ENCODE results near the gene SEC22C.

DNA sequence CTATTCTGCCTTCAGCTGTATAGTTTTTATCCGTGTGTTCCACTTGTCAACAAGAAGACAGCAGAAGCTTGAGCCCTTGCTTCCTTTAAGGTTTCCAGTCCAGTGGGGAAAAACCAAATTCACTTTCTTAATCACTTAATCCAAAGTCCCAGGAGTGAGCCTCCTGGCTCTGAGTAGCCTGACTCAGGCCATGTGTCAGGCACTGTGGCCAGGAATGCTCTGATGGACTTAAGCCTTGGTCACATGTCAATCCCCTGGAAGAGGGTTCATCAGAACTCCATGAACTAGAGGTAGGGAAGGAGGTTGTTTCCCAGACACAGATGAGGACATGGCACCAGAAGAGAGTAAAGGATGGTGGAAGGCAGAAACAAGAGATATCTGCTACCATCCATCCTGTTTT, 70.6 kb downstream of the SEC22C start:
- no peak for TF ChIP-seq CTCF (IDR thresholded peaks at IDR 0.05)
- no peak for TF ChIP-seq RAD21 (IDR thresholded peaks at IDR 0.05; ENCODE audit: low read length)
- no peak for TF ChIP-seq POLR2AphosphoS5 (IDR thresholded peaks at IDR 0.05; ENCODE audit: low read depth, low read length)
- no peak for TF ChIP-seq EP300 (IDR thresholded peaks at IDR 0.05; ENCODE audit: borderline replicate concordance in 1 of 2, low read depth in 1 of 2, low read length in 1 of 2)
- TF ChIP-seq, protein P1, sequence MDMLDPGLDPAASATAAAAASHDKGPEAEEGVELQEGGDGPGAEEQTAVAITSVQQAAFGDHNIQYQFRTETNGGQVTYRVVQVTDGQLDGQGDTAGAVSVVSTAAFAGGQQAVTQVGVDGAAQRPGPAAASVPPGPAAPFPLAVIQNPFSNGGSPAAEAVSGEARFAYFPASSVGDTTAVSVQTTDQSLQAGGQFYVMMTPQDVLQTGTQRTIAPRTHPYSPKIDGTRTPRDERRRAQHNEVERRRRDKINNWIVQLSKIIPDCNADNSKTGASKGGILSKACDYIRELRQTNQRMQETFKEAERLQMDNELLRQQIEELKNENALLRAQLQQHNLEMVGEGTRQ (IDR thresholded peaks at IDR 0.05; ENCODE audit: borderline replicate concordance, low read depth, low read length): no peak
- no peak for TF ChIP-seq CHD2 (IDR thresholded peaks at IDR 0.05; ENCODE audit: low read length, partially characterized antibody)
- TF ChIP-seq EZH2phosphoT487 (IDR thresholded peaks at IDR 0.05; ENCODE audit: borderline replicate concordance, low read depth): no peak
- TF ChIP-seq IRF3 (IDR thresholded peaks at IDR 0.05; ENCODE audit: low read depth, low read length): no peak
- no peak for TF ChIP-seq SIN3A (IDR thresholded peaks at IDR 0.05; ENCODE audit: borderline replicate concordance, low read depth, low read length)
- TF ChIP-seq REST (IDR thresholded peaks at IDR 0.05; ENCODE audit: low read depth, low read length): no peak

Data from SK-N-SH (cell line).